ENCODE data around the gene PCNP.

- TF ChIP-seq CTCF (conservative IDR thresholded peaks at IDR 0.05; ENCODE audit: low read depth in 2 of 2): no peak
- TF ChIP-seq JUNB (IDR thresholded peaks at IDR 0.05; ENCODE audit: unreplicated experiment): no peak
- no peak for TF ChIP-seq EZH2 (IDR thresholded peaks at IDR 0.05; ENCODE audit: low read depth, unreplicated experiment)
- no peak for TF ChIP-seq ETS1 (IDR thresholded peaks at IDR 0.05)
- TF ChIP-seq POLR2AphosphoS5 (IDR thresholded peaks at IDR 0.05; ENCODE audit: low read depth): no peak
- no peak for TF ChIP-seq ZNF114 (CRISPR knock-in tag; IDR thresholded peaks at IDR 0.05)
- TF ChIP-seq REST (IDR thresholded peaks at IDR 0.05; ENCODE audit: unreplicated experiment): no peak
- TF ChIP-seq STAT1 (IDR thresholded peaks at IDR 0.05; ENCODE audit: unreplicated experiment): no peak
- TF ChIP-seq NANOG (IDR thresholded peaks at IDR 0.05; ENCODE audit: borderline replicate concordance): no peak
- TF ChIP-seq EZH2phosphoT487 (IDR thresholded peaks at IDR 0.05; ENCODE audit: unreplicated experiment): no peak
- TF ChIP-seq CREB1 (CRISPR knock-in tag; IDR thresholded peaks at IDR 0.05; ENCODE audit: low read depth): no peak
- no peak for TF ChIP-seq ZNF462 (CRISPR knock-in tag; IDR thresholded peaks at IDR 0.05)
- TF ChIP-seq ZNF331 (CRISPR knock-in tag; IDR thresholded peaks at IDR 0.05; ENCODE audit: low read depth): no peak
Measured at GRCh38 chr3:101527441-101527840, 46.5 kb upstream of the PCNP start.
